ENCODE measurements around the gene LFNG.

The LFNG gene

GRCh38 chr7:2576742-2577491 is 57.3 kb downstream of the LFNG start:
- no peak for DNase-seq
